ENCODE measurements around the gene PMP22. TPM values are rescaled to one million over a fixed set of nuclear protein-coding genes. Genes with fewer than 3 reads are reported as not detected.

Gene PMP22
- total RNA-seq, 4 donors from 2014 or later: 224 to 387 (median 297) TPM

DNA sequence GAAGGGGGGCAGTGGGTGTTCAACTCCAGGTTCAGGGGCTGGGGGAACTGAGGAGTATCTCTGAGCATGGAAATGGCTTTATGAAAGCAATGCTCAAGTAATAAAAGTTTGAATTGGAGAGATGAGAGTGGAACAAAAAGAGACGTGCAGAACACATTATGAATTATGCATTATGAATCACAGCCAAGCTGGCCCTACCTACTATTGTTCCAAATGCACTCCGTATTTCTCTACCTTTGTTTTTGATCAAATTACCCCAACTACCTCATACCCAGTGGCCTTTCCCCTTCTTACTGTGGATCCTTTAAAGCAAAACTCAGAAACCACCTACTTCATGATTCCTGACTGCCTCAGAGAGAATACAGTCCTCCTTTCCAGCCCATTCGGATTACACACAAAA, 38.1 kb upstream of the PMP22 start:
- DNase-seq (ENCODE audit: low spot score) (no peak), ATAC-seq (ENCODE audit: low FRiP score) (no peak)
- TF ChIP-seq, protein P1, sequence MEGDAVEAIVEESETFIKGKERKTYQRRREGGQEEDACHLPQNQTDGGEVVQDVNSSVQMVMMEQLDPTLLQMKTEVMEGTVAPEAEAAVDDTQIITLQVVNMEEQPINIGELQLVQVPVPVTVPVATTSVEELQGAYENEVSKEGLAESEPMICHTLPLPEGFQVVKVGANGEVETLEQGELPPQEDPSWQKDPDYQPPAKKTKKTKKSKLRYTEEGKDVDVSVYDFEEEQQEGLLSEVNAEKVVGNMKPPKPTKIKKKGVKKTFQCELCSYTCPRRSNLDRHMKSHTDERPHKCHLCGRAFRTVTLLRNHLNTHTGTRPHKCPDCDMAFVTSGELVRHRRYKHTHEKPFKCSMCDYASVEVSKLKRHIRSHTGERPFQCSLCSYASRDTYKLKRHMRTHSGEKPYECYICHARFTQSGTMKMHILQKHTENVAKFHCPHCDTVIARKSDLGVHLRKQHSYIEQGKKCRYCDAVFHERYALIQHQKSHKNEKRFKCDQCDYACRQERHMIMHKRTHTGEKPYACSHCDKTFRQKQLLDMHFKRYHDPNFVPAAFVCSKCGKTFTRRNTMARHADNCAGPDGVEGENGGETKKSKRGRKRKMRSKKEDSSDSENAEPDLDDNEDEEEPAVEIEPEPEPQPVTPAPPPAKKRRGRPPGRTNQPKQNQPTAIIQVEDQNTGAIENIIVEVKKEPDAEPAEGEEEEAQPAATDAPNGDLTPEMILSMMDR (IDR thresholded peaks at IDR 0.05): no peak

DNA sequence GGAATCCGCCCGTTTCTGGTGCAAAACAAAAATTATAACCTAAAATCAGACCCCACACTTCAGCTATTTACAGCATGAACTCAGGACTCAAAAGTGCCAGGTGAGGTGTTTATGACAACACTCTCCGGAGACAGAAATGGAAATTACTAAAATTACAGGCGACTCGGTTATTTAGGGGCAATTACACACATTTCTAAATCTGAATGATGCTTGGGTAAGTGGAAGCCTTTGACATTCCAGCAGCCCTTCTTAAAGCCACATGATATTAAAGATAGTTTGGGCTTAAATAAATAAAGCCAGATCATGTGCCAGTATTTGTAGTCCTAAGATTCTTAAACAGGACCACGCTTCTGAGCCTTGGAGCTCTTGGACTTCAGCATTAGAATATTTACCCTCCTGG, 36.7 kb upstream of the PMP22 start:
- TF ChIP-seq, protein P1 (IDR thresholded peaks at IDR 0.05): no peak
- ATAC-seq (ENCODE audit: low FRiP score) (no peak), DNase-seq (ENCODE audit: low spot score) (no peak)

DNA sequence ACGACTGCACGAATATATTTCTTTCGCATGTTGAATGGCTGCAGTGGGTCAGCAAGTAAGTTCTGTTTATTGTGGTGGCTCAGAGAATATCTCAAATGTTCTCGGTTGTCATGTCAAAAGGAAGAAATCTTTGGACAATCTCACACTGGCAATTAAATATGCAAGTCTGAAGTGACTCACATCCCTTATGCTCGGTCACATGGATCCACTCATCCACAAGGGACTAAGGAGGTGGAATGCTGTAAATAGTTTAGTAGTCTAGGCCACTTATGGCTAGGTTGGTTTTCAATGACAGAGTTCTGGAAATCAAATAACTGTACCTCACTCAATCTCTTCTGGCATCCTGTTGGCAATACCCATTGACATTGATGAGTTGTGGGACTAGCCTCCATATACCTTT, 33.0 kb upstream of the PMP22 start:
- no peak for DNase-seq (ENCODE audit: low spot score)
- TF ChIP-seq, protein P1 (IDR thresholded peaks at IDR 0.05): no peak
- no peak for ATAC-seq (ENCODE audit: low FRiP score)

DNA sequence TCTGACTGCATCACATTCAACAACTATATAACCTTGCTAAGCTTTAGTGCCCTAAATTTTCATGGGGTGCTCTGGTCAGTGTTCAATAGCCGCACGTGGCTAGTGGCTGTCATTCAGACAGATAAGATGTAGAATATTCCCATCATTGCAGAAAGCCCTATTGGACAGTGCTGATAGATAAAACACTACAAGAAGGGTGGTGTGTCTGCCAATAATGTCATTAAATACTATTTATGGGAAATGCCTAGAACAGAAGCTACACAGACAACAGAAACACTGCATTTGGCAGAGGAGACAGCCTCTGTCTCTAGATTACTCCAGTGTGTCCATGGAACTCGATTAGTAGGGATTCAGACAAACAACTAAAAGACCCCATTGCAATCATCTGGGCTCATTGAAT, 28.4 kb upstream of the PMP22 start:
- DNase-seq (ENCODE audit: low spot score) (no peak), ATAC-seq (ENCODE audit: low FRiP score) (no peak)
- TF ChIP-seq, protein P1 (IDR thresholded peaks at IDR 0.05): no peak

DNA sequence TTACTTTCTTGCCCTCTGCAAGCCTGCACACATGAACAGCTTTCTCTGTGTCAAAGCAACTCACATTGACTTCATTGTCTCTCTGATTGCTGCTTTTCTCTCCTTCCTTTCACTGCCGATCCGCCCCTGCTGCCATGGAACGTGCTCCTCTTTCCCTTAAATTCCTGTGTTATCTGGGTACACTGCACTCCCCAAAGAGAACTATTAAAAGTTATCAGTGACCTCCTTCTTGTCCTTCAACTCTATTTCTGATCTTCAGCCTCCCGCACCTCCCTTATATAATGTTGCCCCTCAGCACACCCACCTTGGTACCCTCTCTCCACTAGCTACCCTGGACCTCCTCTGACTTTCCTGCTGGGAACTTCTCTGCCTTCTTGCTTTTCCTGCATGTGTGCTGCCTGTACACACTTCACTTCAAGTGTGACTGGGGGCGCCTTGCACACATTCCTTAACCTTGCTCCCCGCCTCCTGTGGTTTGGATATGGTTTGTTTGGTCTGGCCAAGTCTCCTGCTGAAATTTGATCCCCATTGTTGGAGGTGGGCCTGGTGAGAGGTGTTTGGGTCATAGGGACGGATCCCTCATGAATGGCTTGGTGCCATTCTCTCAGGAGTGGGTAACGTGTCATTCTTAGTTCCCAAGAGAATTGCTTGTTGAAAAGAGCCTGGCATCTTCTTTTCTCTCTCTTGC, 26.7 kb upstream of the PMP22 start:
- DNase-seq (ENCODE audit: low spot score) (no peak), ATAC-seq (ENCODE audit: low FRiP score) (no peak)
- TF ChIP-seq, protein P1 (IDR thresholded peaks at IDR 0.05): no peak

DNA sequence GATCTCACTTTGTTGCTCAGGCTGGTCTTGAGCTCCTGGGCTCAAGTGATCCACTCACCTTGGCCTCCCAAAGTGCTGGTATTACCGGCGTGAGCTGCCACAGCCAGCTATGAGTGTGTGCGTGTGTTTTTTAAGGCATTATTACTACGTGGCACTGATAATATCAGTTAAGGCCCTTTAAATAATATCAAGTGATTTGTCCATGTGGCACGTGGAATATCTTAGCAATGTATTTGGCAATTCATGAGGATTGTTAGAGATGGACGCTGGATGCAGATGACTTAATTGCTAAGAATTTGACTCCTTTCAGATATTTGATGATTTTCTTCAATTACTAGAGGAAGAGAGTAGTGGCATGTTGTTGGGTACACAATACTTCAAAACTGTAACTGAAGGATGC, 25.5 kb upstream of the PMP22 start:
- TF ChIP-seq, protein P1 (IDR thresholded peaks at IDR 0.05): no peak
- DNase-seq (ENCODE audit: low spot score): no peak
- no peak for ATAC-seq (ENCODE audit: low FRiP score)

Data from omental fat pad (tissue), 4 donors.